ENCODE measurements around the gene ACAP2.
"Not testable (repeated sequence)": the region's sequence is repeated elsewhere in the genome, so short reads cannot be mapped to it uniquely, and the experiment has no call there.

Gene ACAP2

GRCh38 chr3:195442573-195443390, at the start of gene ACAP2:
TSS of gene ACAP2 (minus strand) at chr3:195443020. CDS start at chr3:195442847, 173 bp downstream.
- intact Hi-C loops (cut with DNase I) = loop anchor here (5.0 to 10.0 kb wide), 3 partner anchors 102 to 770 kb away; partner anchors contain the start of genes LSG1, PPP1R2 and XXYLT1
- DNase-seq = peak; percentile 100

DNA sequence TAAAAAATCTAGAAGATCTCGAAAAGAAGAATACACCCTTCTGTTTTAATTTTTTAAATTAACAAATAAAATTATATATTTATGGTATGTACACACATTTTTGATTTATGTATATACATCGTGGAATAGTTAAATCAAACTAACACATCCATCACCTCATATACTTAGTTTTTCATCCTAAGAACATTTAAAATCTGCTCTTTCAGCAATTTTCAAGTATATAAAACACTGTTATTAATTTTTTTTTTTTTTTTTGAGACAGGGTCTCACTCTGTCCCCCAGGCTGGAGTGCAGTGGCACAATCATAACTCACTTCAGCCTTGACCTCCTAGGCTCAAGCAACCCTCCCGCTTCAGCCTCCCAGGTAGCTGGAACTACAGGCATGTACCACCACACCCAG, 32.8 kb upstream of the ACAP2 start:
- no peak for DNase-seq
- intact Hi-C loops (cut with DNase I) = no loop called here

- DNase-seq; intact Hi-C loops (cut with DNase I): not testable (repeated sequence)
Measured at GRCh38 chr3:195475116-195475515, 32.3 kb upstream of the ACAP2 start.

GRCh38 chr3:195468841-195469240, 26.0 kb upstream of the ACAP2 start:
- DNase-seq = peak in 1 of 42 donors; percentile 8
- intact Hi-C loops (cut with DNase I) = no loop called here

- intact Hi-C loops (cut with DNase I) = no loop called here
- peak in 1 of 42 donors; percentile 2 for DNase-seq
Measured at GRCh38 chr3:195468391-195468776, 25.6 kb upstream of the ACAP2 start.

DNA sequence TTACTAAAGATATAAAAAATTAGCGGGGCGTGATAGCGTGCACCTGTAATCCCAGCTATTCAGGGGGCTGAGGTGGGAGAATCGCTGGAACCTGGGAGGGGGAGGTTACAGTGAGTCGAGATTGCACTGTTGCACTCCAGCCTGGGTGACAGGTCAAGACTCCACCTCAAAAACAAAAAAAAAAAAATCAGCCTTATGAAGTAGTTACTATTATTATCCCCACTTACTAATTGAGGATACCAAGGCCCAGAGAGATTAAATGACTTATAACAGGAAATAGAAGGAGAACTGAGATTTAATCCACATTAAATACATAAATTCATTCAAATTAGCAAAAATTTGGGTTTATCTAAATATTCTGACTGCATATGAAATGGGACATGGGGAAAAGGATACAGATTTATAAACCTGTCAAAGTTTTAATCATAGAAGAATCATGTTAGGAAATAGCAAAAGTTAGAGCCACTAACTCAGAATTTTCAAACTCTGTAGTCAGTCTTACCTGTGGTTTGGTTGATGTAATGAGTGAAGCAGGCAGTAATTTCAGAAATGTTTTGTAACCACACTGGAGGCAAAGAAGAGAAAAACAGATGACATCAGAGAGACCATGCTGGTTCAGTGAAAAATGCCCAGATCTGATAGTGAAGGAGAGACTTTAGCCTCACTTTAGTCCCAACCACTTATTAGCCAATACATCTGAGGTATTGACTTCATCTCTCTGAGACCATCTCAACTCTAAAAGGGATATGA, 25.0 kb upstream of the ACAP2 start:
- peak in 1 of 42 donors; percentile 9 for DNase-seq
- intact Hi-C loops (cut with DNase I) = no loop called here

GRCh38 chr3:195466251-195466650, 23.4 kb upstream of the ACAP2 start:
- no peak for DNase-seq
- intact Hi-C loops (cut with DNase I) = no loop called here

DNA sequence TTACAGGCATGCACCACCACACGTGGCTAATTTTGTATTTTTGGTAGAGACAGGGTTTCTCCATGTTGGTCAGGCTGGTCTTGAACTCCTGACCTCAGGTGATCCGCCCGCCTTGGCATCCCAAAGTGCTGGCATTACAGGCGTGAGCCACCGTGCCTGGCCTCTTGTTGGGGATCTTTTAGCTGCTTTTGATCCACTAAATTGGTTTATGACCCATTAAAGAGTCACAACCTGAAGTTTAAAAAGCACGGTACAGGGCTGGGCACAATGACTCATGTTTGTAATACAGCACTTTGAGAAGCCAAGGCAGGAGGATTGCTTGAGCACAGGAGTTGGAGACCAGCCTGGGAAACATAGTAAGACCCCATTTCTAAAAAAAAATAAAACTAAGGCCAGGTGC, 20.1 kb upstream of the ACAP2 start:
- intact Hi-C loops (cut with DNase I); DNase-seq: not testable (repeated sequence)

- no peak for DNase-seq
- intact Hi-C loops (cut with DNase I) = no loop called here
Measured at GRCh38 chr3:195462308-195462610, 19.4 kb upstream of the ACAP2 start.

DNA sequence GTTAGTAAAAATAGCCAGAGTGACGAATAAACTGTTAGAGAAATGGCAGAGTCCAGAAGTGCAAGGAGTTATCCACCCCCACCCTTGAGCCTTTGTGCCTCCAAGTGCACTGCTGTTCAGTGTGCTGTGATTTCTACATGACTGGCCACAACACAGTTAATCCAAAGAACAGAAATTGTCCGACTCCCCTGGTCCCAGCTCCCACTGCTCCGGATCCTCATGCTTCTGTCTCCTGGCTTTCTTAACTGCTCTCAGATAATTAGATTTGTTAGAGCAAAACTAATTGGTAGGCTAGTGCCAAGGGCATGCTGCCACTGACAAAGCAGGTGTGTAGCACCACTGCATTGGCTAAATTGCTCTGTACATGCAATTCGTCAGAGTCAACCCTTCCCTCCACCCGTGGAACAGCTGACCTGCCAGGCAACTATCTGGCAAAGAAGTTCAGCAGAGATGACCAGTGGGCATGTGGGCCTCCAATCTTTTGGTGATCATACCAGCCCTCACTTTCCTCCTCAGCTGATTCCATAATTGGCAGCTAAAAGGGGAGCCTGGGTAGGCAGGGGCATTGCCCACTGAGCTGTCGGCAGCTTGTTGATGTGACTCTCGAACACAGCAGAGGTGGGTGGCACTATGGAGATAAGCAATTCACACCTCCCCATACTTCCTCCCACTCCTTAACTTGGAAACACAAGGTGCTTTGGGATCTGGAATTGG, 18.9 kb upstream of the ACAP2 start:
- peak in 5 of 42 donors; percentile 14 to 44 (median 22) for DNase-seq
- intact Hi-C loops (cut with DNase I) = no loop called here

DNA sequence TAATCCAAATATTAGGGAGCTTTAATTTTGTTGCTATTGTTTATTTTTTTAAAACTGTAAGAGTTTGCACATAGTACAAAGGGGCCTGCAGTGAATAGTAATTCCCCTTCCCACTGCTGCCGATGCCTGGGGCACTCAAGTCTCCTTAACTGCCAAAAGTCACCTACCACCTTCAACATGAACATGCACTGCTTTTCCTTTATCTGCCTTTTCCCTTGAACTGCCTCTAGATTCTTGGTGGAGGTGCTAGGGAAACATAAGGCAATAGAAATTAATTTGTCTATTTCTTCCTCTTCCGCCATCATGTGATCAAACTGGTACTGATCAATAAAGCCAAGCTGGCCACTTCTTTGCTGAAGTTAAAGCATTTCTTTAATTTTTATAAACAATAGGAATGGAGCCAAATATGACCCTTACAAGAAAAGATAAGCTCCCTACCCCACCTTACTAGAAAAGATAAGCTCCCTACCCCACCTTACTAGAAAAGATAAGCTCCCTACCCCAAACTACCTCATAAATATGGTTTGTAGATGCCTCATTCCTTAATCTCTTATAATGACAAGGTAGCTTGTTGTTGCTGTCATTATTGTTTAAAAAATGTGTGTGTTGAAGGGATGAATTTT, 17.4 kb upstream of the ACAP2 start:
- DNase-seq = no peak
- intact Hi-C loops (cut with DNase I) = no loop called here

DNA sequence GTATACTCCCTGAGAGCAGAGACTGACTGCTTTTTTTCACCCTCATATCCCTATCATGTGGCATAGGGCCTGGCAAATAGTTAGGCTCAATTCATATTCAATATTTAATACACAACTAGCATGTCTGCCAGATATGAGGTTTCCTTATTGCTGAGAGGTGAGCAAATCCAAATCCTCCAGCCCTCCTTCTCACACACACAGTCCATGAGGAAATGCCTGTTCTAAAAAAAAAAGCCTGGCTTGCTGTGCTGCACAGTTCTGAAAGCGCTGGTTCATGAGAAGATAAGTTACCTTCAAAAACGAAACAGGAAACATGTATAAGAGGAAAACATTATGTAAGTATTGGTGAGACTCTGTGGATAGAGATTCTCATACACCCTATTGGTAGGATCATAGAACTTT, 15.5 kb upstream of the ACAP2 start:
- intact Hi-C loops (cut with DNase I) = no loop called here
- no peak for DNase-seq

DNA sequence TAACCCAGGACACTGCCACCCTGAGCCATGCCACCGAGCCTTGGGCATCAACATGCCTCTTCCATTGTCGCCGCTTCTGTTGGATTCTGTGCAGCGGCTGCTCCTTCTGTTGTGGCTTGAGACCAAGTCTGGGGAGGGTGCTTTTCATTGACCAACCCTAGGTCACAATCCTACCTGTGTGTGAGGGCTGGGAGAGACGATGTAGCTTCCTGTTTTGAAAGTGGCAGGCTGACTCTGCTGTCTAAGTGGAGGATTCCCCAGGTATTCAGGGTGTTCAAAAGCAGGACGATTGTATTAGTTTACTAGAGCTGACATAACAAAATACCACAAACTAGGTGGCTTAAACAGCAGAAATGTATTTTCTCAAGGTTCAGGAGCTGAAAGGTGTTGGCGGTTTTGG, 13.0 kb upstream of the ACAP2 start:
- intact Hi-C loops (cut with DNase I) = no loop called here

GRCh38 chr3:195453236-195453635, 10.4 kb upstream of the ACAP2 start:
- no peak for DNase-seq
- intact Hi-C loops (cut with DNase I) = no loop called here

More for the DNA sequence above, 13.0 kb upstream of the ACAP2 start:
- no peak for DNase-seq

DNA sequence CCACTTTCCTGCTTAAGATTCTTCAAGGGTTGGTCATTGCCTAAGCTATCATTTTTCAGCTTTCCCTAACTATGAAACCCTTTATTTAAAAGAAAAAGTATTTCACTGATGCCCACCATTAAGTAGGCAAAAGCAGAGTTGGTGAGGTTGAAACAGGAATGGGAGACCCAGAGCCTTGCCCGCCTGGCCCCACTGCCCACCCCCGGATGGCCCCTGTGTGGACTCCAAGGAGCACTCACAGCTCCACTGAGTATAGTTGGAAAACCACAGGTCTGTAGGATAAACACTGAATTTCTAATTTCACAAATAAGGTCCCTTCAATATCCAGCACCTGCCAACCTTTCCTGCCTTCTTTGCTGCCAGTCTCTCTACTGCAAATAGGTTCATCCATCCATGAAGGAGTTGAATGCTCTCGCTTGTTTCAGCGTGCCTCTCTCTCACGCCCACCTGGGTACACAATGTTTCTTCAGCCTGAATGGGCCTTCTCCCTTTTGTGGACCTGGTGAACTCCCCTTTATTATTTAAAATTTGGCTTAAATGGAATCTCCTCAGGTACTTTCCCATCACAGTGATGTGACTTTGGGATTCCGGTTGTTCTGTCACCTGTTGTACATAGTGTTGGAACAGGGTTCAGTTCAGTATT, 8.7 kb upstream of the ACAP2 start:
- no peak for DNase-seq
- intact Hi-C loops (cut with DNase I) = no loop called here

DNA sequence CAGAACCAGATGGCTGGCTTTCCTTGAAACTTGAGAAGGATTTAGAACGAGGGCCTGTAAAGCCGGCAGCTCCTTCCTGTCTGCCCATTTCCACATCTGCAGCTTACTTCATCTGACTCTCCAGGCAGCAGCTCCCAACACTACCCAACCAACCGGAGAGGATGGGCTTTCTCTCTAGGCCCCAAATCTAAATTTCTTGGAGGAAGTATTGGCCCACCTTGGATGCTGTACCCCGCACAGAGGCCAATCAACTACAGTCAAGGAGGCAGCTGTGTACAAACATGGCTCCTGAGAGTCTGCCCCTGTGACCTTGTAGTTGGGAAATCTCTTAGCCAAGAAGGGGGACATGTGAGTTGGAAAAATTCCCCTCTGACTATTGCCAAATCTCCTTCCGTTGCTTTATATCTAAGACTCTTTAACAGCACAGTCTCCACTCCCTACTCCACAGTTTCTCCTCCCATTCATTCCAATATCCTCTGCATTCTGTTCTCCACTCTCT, 8.0 kb upstream of the ACAP2 start:
- intact Hi-C loops (cut with DNase I) = no loop called here
- no peak for DNase-seq

- no peak for DNase-seq
- intact Hi-C loops (cut with DNase I) = loop anchor here (10.0 kb wide), 1 partner anchor 96 kb away; the partner anchor contains the start of gene PPP1R2
Measured at GRCh38 chr3:195448205-195448875, 5.5 kb upstream of the ACAP2 start.

GRCh38 chr3:195447201-195447600, 4.4 kb upstream of the ACAP2 start:
- intact Hi-C loops (cut with DNase I) = loop anchor here (10.0 kb wide), 1 partner anchor 98 kb away; the partner anchor contains the start of gene PPP1R2
- no peak for DNase-seq

Measured in head of caudate nucleus (tissue), 42 donors.